ENCODE measurements around the gene PNN. TPM values are rescaled to one million over a fixed set of nuclear protein-coding genes. Genes with fewer than 3 reads are reported as not detected.

PNN gene
- total and polyA plus RNA-seq, 2 of the 8 experiments (the other 6 are each of a cell fraction or from before 2014, with no cell fraction given): 27.5 to 121 TPM

DNA sequence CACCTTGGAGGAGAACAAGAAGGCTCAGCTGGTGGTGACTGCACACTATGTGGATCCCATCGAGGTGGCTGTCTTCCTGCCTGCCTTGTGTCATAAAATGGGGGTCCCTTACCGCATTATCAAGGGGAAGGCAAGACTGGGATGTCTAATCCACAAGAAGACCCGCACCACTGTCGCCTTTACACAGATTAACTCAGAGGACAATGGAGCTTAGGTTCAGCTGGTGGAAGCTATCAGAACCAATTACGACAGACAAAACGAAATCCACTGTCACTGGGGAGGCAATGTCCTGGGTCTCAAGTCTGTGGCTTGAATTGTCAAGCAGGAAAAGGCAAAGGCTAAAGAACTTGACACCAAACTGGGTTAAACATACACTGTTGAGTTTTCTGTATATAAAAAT, 17.6 kb upstream of the PNN start:
- no peak for DNase-seq (ENCODE audit: low read depth in 1 of 2, low spot score in 2 of 2)
- CTCF ChIA-PET (ENCODE audit: partially characterized antibody): interaction anchor here (0.6 kb wide), 1 partner anchor 290 kb away, joined by 3 read pairs; no protein-coding TSS in a partner anchor
- H3K36me3 ChIP-seq (ENCODE audit: control insufficient read depth in 2 of 4, insufficient read depth in 4 of 4, low read length in 3 of 4): peaks cover 0 to 15% (median 3%) of the 10 kb centered on the region in 4 experiments; a peak in 2 of 8 replicates

More for the DNA sequence above, 17.6 kb upstream of the PNN start:
- Histone ChIP-seq H3K79me1 (ENCODE audit: low read depth, low read length) (no peaks in the 10 kb centered on the region), H3K9me3 (ENCODE audit: insufficient read depth in 2 of 2, low read depth in 1 of 2, low read length in 1 of 2) (no peaks in the 10 kb centered on the region), H3K4ac (replicated peaks; ENCODE audit: insufficient read length, low read depth, low read length) (no peak overlapping the region), H3K27ac (ENCODE audit: low read depth, low read length) (no peak overlapping the region), H3K27me3 (replicated peaks in 1 of 4; ENCODE audit: control insufficient read depth in 3 of 4, extremely low read depth in 1 of 4, insufficient read depth in 3 of 4, low read length in 3 of 4) (no peaks in the 10 kb centered on the region), H2BK20ac (ENCODE audit: low read length) (no peak overlapping the region), H2AFZ (ENCODE audit: low read length) (no peak overlapping the region), H3K23me2 (ENCODE audit: low read depth, low read length) (no peaks in the 10 kb centered on the region), H4K91ac (replicated peaks; ENCODE audit: insufficient read length, low read length) (no peak overlapping the region), H2BK120ac (replicated peaks; ENCODE audit: low read depth, low read length) (no peak overlapping the region), H4K5ac (ENCODE audit: insufficient read length, low read depth, low read length) (no peak overlapping the region), H3K9ac (replicated peaks in 1 of 4; ENCODE audit: extremely low read depth in 1 of 4, low read depth in 3 of 4, low read length in 3 of 4) (no peak overlapping the region), H3K14ac (ENCODE audit: insufficient read length) (no peak overlapping the region), H3K23ac (ENCODE audit: insufficient read length) (no peak overlapping the region), H3K79me2 (ENCODE audit: control insufficient read depth in 1 of 2, insufficient read depth in 2 of 2, low read length in 2 of 2) (peaks cover 0 to 8% of the 10 kb centered on the region in 2 experiments; a peak in 2 of 4 replicates), H3K4me1 (replicated peaks in 1 of 4; ENCODE audit: control insufficient read depth in 3 of 4, insufficient read depth in 4 of 4, low read length in 3 of 4) (no peaks in the 10 kb centered on the region), H2AK5ac (ENCODE audit: low read depth, low read length) (no peak overlapping the region), H2BK15ac (ENCODE audit: low read length) (no peak overlapping the region), H4K20me1 (replicated peaks in 1 of 2; ENCODE audit: control insufficient read depth in 1 of 2, insufficient read depth in 2 of 2, low read length in 2 of 2) (peaks cover 0 to 1% of the 10 kb centered on the region in 2 experiments), H3K56ac (replicated peaks; ENCODE audit: insufficient read length, low read depth, low read length) (no peak overlapping the region), H3K4me3 (ENCODE audit: extremely low read depth in 1 of 4, insufficient read depth in 2 of 4, low read depth in 3 of 4, low read length in 4 of 4) (no peak overlapping the region), H2BK12ac (ENCODE audit: low read depth, low read length) (no peak overlapping the region), H3K18ac (ENCODE audit: extremely low read depth, low read length) (no peak overlapping the region), H3K4me2 (ENCODE audit: insufficient read depth in 1 of 2, low read depth in 2 of 2, low read length in 2 of 2) (no peak overlapping the region), H2BK5ac (ENCODE audit: low read depth, low read length) (no peak overlapping the region), H4K8ac (ENCODE audit: extremely low read depth, insufficient read depth, low read length) (no peak overlapping the region)
- POLR2A ChIA-PET (ENCODE audit: partially characterized antibody): interaction anchor here (0.8 to 5.9 kb wide), 3 partner anchors 14 to 18 kb away, joined by 3 to 44 read pairs (median 3); partner anchors contain the start of gene TRAPPC6B
- WGBS, 2 experiments (ENCODE audit: extremely low coverage in 1 of 2, insufficient coverage in 1 of 2, insufficient read length in 1 of 2, insufficient replicate concordance in 2 of 2, low coverage in 1 of 2, low lambda C conversion rate in 2 of 2, missing lambda C conversion rate in 1 of 2): 95% methylated on average over 6 of the region's 6 CpGs; no CpG with 5 or more reads in 1 of the 2 experiments
- TF ChIP-seq JUN (IDR thresholded peaks at IDR 0.05; ENCODE audit: low read depth, low read length) (no peak), PHF8 (conservative IDR thresholded peaks at IDR 0.05; ENCODE audit: low read depth, low read length) (no peak)
- no peak for FAIRE-seq
